Natural killer cell (primary cell): ENCODE data around the gene SLC35F5. TPM values are rescaled to one million over a fixed set of nuclear protein-coding genes. Genes with fewer than 3 reads are reported as not detected.

Experiments used
- ATAC-seq, 3 donors: fragments of 150-1000 bp in 2 of 3; fragments of 200-7000 bp in 1 of 3; cut with Tn5 transposase; 1 replicate in 1 of 3; 2 replicates in 2 of 3; pipeline ENCODE4 v1.10.0; 2021; ENCODE audit warnings: mild to moderate bottlenecking in 2 of 3, moderate library complexity in 2 of 3
- DNase-seq, 2 donors: peaks; one replicate each; pipeline versions ENCODE4 v3.0.0 to v3.0.0-alpha.2; 2013 to 2021; ENCODE audit warnings: mixed read lengths in 1 of 2
- H3K27ac ChIP-seq: one replicate; pipeline ENCODE4 v1.5.1; 2013; ENCODE audit warnings: mild to moderate bottlenecking, low read length
- H3K27me3 ChIP-seq: one replicate; pipeline ENCODE4 v1.6.1; 2013; ENCODE audit warnings: low read length; ENCODE audit not compliant: control insufficient read depth, insufficient read depth
- H3K36me3 ChIP-seq: one replicate; pipeline ENCODE4 v1.6.1; 2013; ENCODE audit warnings: low read length; ENCODE audit not compliant: control insufficient read depth, insufficient read depth
- H3K4me1 ChIP-seq: one replicate; pipeline ENCODE4 v1.6.1; 2013; ENCODE audit warnings: low read length; ENCODE audit not compliant: control insufficient read depth, insufficient read depth
- H3K4me3 ChIP-seq: one replicate; pipeline ENCODE4 v1.5.1; 2013; ENCODE audit warnings: low read length
- H3K9me3 ChIP-seq: one replicate; pipeline ENCODE4 v1.6.1; 2013; ENCODE audit warnings: low read length; ENCODE audit not compliant: control insufficient read depth, insufficient read depth
- H3K27ac Mint-ChIP-seq, 2 donors: one replicate each; pipeline ENCODE4 v1.8.0; 2022; ENCODE audit warnings: mild to moderate bottlenecking in 2 of 2, mixed read lengths in 2 of 2, moderate library complexity in 1 of 2
- H3K27me3 Mint-ChIP-seq, 2 donors: one replicate each; pipeline ENCODE4 v1.8.0; 2022; ENCODE audit warnings: low read depth in 2 of 2, mixed read lengths in 2 of 2
- H3K36me3 Mint-ChIP-seq: one replicate; pipeline ENCODE4 v1.8.0; 2022; ENCODE audit warnings: mixed read lengths
- H3K4me1 Mint-ChIP-seq, 2 donors: one replicate each; pipeline ENCODE4 v1.8.0; 2022; ENCODE audit warnings: mixed read lengths in 2 of 2
- H3K4me3 Mint-ChIP-seq: one replicate; pipeline ENCODE4 v1.8.0; 2022; ENCODE audit warnings: mild to moderate bottlenecking, moderate library complexity, mixed read lengths
- H3K9me3 Mint-ChIP-seq, 2 donors: one replicate each; pipeline ENCODE4 v1.8.0; 2022; ENCODE audit warnings: mixed read lengths in 2 of 2
- WGBS: methylation state at CpG from one replicate; pipeline ENCODE4 v1.1.7; 2013; ENCODE audit warnings: missing lambda C conversion rate; ENCODE audit not compliant: insufficient coverage; 5-methylcytosine and 5-hydroxymethylcytosine counted together
- intact Hi-C: fragments of 100-400 bp; cut with micrococcal nuclease; formaldehyde crosslinking; loops from one replicate; pipeline ENCODE4 v1.14.2; 2022
- total RNA-seq, 4 donors: library from RNA; stranded (reverse); fragments of 120-200 nt in 1 of 4; gene quantifications; one replicate each; pipeline versions ENCODE4 v1.2.3 to v1.2.4, GENCODE V29; 2013 to 2022
- TF ChIP-seq, protein P1 (sequence below): fragments of 200-600 bp; IDR thresholded peaks from one replicate; pipeline ENCODE4 v1.8.0; 2022; ENCODE audit warnings: antibody characterized with exemption

The SLC35F5 gene, protein sequence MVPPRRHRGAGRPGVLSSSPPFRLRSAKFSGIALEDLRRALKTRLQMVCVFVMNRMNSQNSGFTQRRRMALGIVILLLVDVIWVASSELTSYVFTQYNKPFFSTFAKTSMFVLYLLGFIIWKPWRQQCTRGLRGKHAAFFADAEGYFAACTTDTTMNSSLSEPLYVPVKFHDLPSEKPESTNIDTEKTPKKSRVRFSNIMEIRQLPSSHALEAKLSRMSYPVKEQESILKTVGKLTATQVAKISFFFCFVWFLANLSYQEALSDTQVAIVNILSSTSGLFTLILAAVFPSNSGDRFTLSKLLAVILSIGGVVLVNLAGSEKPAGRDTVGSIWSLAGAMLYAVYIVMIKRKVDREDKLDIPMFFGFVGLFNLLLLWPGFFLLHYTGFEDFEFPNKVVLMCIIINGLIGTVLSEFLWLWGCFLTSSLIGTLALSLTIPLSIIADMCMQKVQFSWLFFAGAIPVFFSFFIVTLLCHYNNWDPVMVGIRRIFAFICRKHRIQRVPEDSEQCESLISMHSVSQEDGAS
- 10 to 100 TPM; 42.0 to 48.9 (median 42.3) TPM for total RNA-seq
- total RNA-seq (2013): 71.8 TPM

DNA sequence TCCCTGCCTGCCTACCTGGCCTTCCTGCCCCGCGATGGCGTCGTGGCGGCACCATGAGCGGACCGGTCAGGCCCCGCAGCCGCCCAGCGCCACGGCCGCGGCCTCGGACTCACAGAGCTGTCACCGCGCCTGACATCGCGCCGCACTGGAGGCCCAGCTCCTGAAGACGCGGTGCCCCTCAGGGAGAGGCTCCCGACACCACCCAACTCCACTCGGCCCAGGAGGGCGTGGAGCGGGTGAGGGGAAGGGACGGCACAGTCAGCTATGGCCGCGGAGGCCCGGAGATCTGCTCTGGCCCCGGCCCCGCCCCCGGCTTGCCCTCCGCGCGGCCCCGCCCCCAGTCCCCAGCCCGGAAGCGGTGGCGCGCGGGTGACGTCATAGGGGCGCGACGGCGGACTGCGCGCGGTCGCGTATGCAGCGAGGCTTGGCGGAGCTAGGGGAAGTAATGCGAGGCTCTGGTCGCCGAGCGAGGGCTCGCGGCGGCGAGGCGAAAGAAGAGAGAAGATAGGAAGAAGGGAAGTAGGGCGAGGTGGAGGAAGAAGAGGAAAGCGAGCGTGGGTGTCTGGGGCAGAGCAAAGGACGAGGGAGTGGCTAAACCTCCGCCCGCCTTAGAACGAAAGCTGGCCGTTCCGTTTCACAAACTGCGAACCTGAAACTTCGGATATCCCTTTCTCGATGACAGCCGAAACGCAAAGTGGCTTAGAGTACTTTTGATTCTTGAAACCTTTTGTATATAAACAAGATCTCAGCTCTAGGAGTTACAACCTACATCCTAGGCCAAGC, at the start of gene SLC35F5:
TSS of gene SLC35F5 (minus strand) at position 288 of the 783 bp plus-strand sequence. CDS start at position 55, 233 bp downstream.
- H3K27me3 ChIP-seq: no peaks in the 10 kb centered on the region
- H3K4me3 Mint-ChIP-seq: peak within 1 kb of the TSS; percentile 88
- intact Hi-C loops: loop anchor here (2.0 kb wide), 1 partner anchor 134 kb away; the partner anchor contains the start of gene ACTR3

DNA sequence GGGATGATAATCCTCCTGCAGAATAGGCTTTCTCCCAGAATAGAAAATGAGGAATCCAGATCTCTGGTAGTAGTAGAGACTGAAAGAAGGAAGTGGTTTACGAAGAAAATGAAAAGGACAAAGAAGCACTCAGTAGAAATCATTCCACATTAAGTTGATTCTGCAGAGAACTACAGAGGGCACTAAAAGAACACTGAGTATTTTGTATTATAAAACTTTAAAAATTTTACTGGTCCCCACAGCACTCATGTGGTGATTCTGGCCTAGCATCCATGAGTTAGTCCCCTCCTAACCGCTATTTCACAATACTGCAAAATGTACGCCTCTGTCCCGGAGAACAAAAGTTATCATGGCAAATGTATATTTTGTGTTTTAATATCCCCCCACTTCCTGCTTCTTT, 42.9 kb upstream of the SLC35F5 start:
- intact Hi-C loops: no loop called here
- H3K27me3 Mint-ChIP-seq: peaks cover 4 to 7% of the 10 kb centered on the region in 2 donors
- no peak for DNase-seq
- Histone ChIP-seq H3K4me3 (no peak overlapping the region), H3K4me1 (no peaks in the 10 kb centered on the region), H3K36me3 (no peaks in the 10 kb centered on the region), H3K27ac (no peak overlapping the region), H3K9me3 (no peaks in the 10 kb centered on the region), H3K27me3 (no peaks in the 10 kb centered on the region)
- H3K9me3 Mint-ChIP-seq: no peaks in the 10 kb centered on the region
- no peak overlapping the region for H3K4me3 Mint-ChIP-seq
- WGBS: 90% methylated on average over 2 of the region's 4 CpGs
- TF ChIP-seq, protein P1, sequence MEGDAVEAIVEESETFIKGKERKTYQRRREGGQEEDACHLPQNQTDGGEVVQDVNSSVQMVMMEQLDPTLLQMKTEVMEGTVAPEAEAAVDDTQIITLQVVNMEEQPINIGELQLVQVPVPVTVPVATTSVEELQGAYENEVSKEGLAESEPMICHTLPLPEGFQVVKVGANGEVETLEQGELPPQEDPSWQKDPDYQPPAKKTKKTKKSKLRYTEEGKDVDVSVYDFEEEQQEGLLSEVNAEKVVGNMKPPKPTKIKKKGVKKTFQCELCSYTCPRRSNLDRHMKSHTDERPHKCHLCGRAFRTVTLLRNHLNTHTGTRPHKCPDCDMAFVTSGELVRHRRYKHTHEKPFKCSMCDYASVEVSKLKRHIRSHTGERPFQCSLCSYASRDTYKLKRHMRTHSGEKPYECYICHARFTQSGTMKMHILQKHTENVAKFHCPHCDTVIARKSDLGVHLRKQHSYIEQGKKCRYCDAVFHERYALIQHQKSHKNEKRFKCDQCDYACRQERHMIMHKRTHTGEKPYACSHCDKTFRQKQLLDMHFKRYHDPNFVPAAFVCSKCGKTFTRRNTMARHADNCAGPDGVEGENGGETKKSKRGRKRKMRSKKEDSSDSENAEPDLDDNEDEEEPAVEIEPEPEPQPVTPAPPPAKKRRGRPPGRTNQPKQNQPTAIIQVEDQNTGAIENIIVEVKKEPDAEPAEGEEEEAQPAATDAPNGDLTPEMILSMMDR: no peak
- H3K36me3 Mint-ChIP-seq: no peaks in the 10 kb centered on the region
- H3K27ac Mint-ChIP-seq: no peak overlapping the region
- ATAC-seq: no peak
- no peaks in the 10 kb centered on the region for H3K4me1 Mint-ChIP-seq

More for the DNA sequence above, at the start of gene SLC35F5:
- H3K4me1 Mint-ChIP-seq: peaks cover 14 to 25% of the 10 kb centered on the region in 2 donors
- under 1% methylated on average over 76 of the region's 76 CpGs for WGBS
- H3K36me3 ChIP-seq: peaks cover 8% of the 10 kb centered on the region
- H3K27me3 Mint-ChIP-seq: peaks cover 0 to 2% of the 10 kb centered on the region in 2 donors
- H3K27ac ChIP-seq: peak within 1 kb of the TSS; percentile 85
- TF ChIP-seq, protein P1: no peak
- peak; percentile 95 to 98 for DNase-seq
- H3K4me3 ChIP-seq: peak within 1 kb of the TSS; percentile 48
- no peaks in the 10 kb centered on the region for H3K9me3 ChIP-seq
- peak within 1 kb of the TSS; percentile 84 to 95 for H3K27ac Mint-ChIP-seq
- H3K9me3 Mint-ChIP-seq: no peaks in the 10 kb centered on the region
- peak; percentile 90 to 97 (median 92) for ATAC-seq
- no peaks in the 10 kb centered on the region for H3K36me3 Mint-ChIP-seq
- H3K4me1 ChIP-seq: peaks cover 7% of the 10 kb centered on the region

DNA sequence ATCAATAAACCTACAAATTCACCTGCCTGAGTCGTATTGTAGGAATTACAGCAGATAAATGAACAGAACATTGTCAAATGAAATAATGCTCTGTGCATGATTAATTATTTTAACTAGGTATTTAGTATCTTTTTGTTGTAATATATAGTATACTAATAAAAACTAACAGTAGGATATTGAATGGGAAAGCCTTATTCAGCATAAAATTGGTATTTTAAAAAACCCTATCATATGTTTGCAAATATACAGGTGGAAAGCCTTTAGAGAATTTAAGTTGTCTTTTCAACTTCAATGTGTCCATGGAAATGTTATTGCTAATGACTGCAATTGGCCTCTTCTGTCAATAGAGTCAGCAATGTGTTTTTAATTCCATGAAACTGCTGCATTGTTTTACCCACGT, 40.8 kb upstream of the SLC35F5 start:
- TF ChIP-seq, protein P1: no peak
- intact Hi-C loops: no loop called here
- Mint-ChIP-seq H3K9me3 (no peaks in the 10 kb centered on the region), H3K27ac (no peak overlapping the region), H3K4me3 (no peak overlapping the region), H3K36me3 (no peaks in the 10 kb centered on the region), H3K4me1 (no peaks in the 10 kb centered on the region), H3K27me3 (peaks cover 7% of the 10 kb centered on the region in 2 donors)
- no peaks in the 10 kb centered on the region for H3K9me3 ChIP-seq
- H3K27ac ChIP-seq: no peak overlapping the region
- no peaks in the 10 kb centered on the region for H3K36me3 ChIP-seq
- no peaks in the 10 kb centered on the region for H3K27me3 ChIP-seq
- H3K4me1 ChIP-seq: no peaks in the 10 kb centered on the region
- DNase-seq (no peak), ATAC-seq (no peak)
- no peak overlapping the region for H3K4me3 ChIP-seq
- 63% methylated on average over 1 of the region's 2 CpGs for WGBS
